ENCODE results near the gene ETV4. TPM values are rescaled to one million over a fixed set of nuclear protein-coding genes. Genes with fewer than 3 reads are reported as not detected.

Gene ETV4
- total and polyA plus RNA-seq, 2 of the 13 experiments (the other 11 are each of a cell fraction or from before 2014, with no cell fraction given): 128 to 330 TPM

DNA sequence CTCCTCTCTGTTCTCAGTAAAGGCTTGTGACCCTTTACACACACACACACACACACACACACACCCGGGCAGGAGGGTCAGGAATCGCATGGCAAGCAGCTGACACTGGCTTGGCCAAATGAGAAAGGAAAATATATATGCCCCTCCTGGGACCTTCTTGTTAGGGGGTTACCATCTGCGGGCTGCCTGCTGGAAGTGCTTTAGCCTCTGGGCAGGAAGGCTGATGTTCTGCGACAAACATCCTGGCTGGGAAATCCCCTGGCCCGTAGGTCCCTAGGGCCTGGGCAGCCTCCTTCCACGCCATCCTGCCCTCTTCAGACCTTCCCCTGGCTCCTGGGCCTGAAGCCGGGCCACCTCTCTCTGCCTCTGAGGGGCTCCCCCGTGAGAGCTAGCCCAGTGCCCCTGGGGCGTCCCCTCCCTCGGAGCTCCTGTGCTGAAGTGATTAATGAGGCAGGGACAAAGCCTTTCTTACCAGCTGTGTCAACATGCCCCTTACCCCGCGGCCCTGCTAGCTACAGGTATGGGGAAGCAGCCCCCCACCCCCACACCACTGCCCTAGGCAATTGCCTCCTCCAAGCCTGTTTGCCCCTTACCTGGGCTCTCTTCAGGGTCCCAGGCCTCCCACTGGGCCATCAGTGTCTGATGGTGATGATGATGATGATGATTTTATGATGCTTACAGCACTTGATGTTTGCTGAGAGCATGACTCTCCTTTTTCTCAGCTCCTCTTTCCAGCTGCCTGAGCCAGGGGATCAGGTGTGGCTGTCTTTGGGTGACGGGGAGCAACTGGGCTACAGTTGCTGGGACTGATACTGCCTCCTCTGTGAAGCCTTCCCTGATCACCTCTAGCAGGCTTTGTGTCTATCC is 32.8 kb upstream of the ETV4 start (continued):
- TF ChIP-seq, protein P1, sequence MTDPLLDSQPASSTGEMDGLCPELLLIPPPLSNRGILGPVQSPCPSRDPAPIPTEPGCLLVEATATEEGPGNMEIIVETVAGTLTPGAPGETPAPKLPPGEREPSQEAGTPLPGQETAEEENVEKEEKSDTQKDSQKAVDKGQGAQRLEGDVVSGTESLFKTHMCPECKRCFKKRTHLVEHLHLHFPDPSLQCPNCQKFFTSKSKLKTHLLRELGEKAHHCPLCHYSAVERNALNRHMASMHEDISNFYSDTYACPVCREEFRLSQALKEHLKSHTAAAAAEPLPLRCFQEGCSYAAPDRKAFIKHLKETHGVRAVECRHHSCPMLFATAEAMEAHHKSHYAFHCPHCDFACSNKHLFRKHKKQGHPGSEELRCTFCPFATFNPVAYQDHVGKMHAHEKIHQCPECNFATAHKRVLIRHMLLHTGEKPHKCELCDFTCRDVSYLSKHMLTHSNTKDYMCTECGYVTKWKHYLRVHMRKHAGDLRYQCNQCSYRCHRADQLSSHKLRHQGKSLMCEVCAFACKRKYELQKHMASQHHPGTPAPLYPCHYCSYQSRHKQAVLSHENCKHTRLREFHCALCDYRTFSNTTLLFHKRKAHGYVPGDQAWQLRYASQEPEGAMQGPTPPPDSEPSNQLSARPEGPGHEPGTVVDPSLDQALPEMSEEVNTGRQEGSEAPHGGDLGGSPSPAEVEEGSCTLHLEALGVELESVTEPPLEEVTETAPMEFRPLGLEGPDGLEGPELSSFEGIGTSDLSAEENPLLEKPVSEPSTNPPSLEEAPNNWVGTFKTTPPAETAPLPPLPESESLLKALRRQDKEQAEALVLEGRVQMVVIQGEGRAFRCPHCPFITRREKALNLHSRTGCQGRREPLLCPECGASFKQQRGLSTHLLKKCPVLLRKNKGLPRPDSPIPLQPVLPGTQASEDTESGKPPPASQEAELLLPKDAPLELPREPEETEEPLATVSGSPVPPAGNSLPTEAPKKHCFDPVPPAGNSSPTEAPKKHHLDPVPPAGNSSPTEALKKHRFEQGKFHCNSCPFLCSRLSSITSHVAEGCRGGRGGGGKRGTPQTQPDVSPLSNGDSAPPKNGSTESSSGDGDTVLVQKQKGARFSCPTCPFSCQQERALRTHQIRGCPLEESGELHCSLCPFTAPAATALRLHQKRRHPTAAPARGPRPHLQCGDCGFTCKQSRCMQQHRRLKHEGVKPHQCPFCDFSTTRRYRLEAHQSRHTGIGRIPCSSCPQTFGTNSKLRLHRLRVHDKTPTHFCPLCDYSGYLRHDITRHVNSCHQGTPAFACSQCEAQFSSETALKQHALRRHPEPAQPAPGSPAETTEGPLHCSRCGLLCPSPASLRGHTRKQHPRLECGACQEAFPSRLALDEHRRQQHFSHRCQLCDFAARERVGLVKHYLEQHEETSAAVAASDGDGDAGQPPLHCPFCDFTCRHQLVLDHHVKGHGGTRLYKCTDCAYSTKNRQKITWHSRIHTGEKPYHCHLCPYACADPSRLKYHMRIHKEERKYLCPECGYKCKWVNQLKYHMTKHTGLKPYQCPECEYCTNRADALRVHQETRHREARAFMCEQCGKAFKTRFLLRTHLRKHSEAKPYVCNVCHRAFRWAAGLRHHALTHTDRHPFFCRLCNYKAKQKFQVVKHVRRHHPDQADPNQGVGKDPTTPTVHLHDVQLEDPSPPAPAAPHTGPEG (CRISPR knock-in tag; IDR thresholded peaks at IDR 0.05): no peak
- TF ChIP-seq ZMYM2 (CRISPR knock-in tag; IDR thresholded peaks at IDR 0.05) (no peak), ZNF816 (CRISPR knock-in tag; IDR thresholded peaks at IDR 0.05; ENCODE audit: borderline replicate concordance) (no peak), THYN1 (CRISPR knock-in tag; IDR thresholded peaks at IDR 0.05; ENCODE audit: borderline replicate concordance, low read depth) (no peak), NPAS2 (CRISPR knock-in tag; IDR thresholded peaks at IDR 0.05; ENCODE audit: borderline replicate concordance) (no peak), ZNF557 (CRISPR knock-in tag; IDR thresholded peaks at IDR 0.05) (no peak), ZNF138 (CRISPR knock-in tag; IDR thresholded peaks at IDR 0.05; ENCODE audit: low read depth) (no peak), ZNF788 (CRISPR knock-in tag; IDR thresholded peaks at IDR 0.05; ENCODE audit: borderline replicate concordance) (peak; percentile 17; the same call in 1 of the 2 replicates), NCOA1 (CRISPR knock-in tag; IDR thresholded peaks at IDR 0.05) (0 out of 2 replicates have a peak, but pooled peaks have one; percentile 51)
- TF ChIP-seq, protein P2, sequence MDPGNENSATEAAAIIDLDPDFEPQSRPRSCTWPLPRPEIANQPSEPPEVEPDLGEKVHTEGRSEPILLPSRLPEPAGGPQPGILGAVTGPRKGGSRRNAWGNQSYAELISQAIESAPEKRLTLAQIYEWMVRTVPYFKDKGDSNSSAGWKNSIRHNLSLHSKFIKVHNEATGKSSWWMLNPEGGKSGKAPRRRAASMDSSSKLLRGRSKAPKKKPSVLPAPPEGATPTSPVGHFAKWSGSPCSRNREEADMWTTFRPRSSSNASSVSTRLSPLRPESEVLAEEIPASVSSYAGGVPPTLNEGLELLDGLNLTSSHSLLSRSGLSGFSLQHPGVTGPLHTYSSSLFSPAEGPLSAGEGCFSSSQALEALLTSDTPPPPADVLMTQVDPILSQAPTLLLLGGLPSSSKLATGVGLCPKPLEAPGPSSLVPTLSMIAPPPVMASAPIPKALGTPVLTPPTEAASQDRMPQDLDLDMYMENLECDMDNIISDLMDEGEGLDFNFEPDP (CRISPR knock-in tag; conservative IDR thresholded peaks at IDR 0.05): no peak
- TF ChIP-seq, protein P3, sequence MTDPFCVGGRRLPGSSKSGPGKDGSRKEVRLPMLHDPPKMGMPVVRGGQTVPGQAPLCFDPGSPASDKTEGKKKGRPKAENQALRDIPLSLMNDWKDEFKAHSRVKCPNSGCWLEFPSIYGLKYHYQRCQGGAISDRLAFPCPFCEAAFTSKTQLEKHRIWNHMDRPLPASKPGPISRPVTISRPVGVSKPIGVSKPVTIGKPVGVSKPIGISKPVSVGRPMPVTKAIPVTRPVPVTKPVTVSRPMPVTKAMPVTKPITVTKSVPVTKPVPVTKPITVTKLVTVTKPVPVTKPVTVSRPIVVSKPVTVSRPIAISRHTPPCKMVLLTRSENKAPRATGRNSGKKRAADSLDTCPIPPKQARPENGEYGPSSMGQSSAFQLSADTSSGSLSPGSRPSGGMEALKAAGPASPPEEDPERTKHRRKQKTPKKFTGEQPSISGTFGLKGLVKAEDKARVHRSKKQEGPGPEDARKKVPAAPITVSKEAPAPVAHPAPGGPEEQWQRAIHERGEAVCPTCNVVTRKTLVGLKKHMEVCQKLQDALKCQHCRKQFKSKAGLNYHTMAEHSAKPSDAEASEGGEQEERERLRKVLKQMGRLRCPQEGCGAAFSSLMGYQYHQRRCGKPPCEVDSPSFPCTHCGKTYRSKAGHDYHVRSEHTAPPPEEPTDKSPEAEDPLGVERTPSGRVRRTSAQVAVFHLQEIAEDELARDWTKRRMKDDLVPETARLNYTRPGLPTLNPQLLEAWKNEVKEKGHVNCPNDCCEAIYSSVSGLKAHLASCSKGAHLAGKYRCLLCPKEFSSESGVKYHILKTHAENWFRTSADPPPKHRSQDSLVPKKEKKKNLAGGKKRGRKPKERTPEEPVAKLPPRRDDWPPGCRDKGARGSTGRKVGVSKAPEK (CRISPR knock-in tag; IDR thresholded peaks at IDR 0.05; ENCODE audit: borderline replicate concordance): no peak
- TF ChIP-seq, protein P4, sequence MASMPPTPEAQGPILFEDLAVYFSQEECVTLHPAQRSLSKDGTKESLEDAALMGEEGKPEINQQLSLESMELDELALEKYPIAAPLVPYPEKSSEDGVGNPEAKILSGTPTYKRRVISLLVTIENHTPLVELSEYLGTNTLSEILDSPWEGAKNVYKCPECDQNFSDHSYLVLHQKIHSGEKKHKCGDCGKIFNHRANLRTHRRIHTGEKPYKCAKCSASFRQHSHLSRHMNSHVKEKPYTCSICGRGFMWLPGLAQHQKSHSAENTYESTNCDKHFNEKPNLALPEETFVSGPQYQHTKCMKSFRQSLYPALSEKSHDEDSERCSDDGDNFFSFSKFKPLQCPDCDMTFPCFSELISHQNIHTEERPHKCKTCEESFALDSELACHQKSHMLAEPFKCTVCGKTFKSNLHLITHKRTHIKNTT (CRISPR knock-in tag; IDR thresholded peaks at IDR 0.05): no peak
- TF ChIP-seq, protein P5, sequence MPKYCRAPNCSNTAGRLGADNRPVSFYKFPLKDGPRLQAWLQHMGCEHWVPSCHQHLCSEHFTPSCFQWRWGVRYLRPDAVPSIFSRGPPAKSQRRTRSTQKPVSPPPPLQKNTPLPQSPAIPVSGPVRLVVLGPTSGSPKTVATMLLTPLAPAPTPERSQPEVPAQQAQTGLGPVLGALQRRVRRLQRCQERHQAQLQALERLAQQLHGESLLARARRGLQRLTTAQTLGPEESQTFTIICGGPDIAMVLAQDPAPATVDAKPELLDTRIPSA (CRISPR knock-in tag; IDR thresholded peaks at IDR 0.05; ENCODE audit: borderline replicate concordance): no peak
